ENCODE data around the gene GPSM1. TPM values are rescaled to one million over a fixed set of nuclear protein-coding genes. Genes with fewer than 3 reads are reported as not detected.

The GPSM1 gene
- total RNA-seq, 1 donor from 2014 or later, result 50.3 TPM

DNA sequence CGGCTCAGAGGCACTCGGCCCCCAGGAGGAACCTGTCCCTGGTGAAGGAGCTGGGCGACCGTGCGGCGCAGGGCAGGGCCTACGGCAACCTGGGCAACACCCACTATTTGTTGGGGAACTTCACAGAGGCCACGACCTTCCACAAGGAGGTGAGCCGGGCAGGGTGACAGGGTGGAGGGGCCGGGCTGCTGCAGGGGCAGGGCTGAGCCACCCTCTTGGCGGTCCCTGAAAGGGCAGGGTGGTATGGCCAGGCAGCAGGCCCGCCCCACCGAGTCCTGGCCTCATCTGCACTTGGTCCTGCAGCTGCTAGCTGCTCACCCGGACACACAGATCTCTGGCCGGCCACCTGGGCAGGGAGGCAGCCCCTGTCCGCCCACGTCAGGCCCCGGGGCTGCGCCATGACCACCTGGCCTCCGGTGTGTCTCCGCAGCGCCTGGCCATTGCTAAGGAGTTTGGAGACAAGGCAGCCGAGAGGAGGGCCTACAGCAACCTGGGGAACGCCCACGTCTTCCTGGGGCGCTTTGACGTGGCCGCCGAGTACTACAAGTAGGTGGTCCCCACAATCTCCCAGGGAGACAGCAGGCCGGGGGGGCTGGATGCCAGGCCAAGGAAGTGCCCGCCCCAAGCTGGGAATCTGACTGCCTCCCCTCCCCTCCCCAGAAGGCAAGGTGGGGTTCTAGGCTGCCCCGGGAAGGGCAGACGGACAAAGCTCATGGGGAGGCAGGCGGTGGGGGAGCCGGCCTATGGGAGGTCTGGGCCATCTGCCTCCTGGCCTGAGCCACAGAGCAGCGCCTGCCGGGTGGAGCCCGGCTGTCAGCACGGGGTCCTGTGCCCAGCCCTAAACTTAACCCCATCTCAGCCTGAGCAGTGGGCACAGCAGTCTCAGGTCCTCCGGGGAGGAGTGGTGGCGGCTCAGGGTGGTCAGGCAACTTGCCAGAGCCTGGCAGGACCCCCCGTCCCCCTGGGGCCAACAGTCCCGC is 10.4 kb downstream of the GPSM1 start:
- intact Hi-C loops (cut with DNase I), result no loop called here

DNA sequence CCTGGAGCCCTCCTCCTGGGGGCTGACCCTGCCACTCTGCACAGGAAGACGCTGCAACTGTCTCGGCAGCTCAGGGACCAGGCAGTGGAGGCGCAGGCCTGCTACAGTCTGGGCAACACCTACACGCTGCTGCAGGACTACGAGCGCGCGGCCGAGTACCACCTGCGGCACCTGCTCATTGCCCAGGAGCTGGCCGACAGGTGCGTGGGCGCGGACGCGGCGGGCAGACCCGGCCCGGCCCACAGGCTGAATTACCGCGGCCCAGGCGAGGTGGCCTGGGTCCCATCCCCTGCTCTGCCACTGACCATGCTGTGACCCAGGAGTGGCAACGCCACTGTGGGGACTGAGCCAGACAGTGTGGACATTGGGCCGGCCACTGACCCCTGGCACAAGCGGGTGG is 11.2 kb downstream of the GPSM1 start:
- DNase-seq (no peak), ATAC-seq (ENCODE audit: poor library complexity) (no peak)
- intact Hi-C loops (cut with DNase I), result no loop called here

More for the DNA sequence above, 10.4 kb downstream of the GPSM1 start:
- ATAC-seq (ENCODE audit: poor library complexity) (no peak), DNase-seq (no peak)

GRCh38 chr9:136339173-136339957 is 12.0 kb downstream of the GPSM1 start:
- intact Hi-C loops (cut with DNase I), result no loop called here

DNA sequence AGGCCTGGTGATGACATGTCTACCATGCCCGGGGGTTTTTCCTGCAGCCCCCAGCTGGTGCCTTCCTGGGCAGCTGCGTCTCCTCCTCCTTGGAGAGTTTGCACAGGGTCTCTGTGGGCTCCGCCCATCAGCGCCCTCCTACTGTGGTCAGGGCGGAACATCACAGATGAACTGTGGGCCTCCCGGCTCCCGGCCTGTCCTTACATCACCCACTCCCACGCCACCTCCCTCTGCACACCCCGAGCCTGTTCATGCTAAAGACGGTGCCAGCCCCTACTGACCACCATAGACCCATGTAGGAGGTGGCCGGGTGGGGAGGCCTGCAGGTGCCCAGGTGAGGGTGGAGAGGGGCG is 12.6 kb downstream of the GPSM1 start:
- DNase-seq (no peak), ATAC-seq (ENCODE audit: poor library complexity) (no peak)
- intact Hi-C loops (cut with DNase I), result no loop called here

More at GRCh38 chr9:136339173-136339957, 12.0 kb downstream of the GPSM1 start:
- DNase-seq (peak; percentile 87), ATAC-seq (ENCODE audit: poor library complexity) (peak; percentile 24)

DNA sequence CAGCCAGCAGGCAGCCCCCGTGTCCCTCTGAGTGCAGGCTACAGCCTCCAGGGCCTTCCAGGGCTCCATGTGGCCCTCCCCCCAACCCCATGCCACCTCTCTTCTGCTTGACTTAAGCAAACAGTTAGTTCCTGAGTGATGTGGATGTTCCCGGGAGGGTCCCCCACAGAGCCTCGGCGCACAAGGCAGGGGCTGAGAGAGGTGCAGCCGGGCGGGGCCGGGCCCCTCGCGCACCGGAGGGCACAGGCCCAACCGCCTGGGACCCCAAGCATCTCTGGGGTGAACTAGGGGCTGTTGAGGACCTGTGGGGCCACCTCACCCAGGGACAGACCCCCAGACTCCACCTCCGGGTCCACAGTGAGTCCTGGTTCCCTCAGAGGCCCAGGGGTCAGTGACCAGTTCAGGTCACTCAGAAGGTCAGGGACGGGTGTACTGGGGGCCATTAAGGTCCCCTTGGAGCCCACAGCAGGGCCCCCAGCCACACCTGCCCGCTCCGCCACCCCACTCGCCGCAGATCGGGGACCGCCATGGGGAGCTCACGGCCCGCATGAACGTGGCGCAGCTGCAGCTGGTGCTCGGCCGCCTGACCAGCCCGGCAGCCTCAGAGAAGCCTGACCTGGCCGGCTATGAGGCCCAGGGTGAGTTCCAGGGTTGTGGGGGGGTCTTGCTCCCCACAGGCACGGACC is 13.2 kb downstream of the GPSM1 start:
- no peak for ATAC-seq (ENCODE audit: poor library complexity)
- intact Hi-C loops (cut with DNase I), result no loop called here
- DNase-seq, result no peak

GRCh38 chr9:136341042-136341655 is 13.8 kb downstream of the GPSM1 start:
- ATAC-seq (ENCODE audit: poor library complexity) (peak; percentile 31), DNase-seq (peak; percentile 84)
- intact Hi-C loops (cut with DNase I), result no loop called here

DNA sequence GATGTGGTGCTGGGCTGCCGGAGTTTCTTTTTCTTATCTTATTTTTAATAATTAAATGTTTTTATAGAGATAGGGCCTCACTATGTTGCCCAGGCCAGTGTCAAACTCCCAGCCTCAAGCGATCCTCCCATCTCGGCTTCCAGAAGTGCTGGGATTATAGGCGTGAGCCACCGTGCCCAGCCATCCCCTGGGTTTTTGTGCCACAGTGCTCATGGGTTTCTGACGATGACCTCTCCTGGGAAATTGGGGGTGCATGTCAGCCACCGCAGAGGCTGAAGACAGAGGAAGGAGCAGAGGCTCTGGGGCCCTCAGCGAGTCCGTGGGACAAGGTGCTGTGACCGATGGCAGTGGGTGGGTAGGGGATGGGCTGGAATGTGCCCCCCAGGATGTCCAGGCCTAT is 14.4 kb downstream of the GPSM1 start:
- DNase-seq (no peak), ATAC-seq (ENCODE audit: poor library complexity) (no peak)
- intact Hi-C loops (cut with DNase I), result no loop called here

- DNase-seq (peak; percentile 94), ATAC-seq (ENCODE audit: poor library complexity) (peak; percentile 71)
- intact Hi-C loops (cut with DNase I), result no loop called here
Measured at GRCh38 chr9:136342181-136343120, 15.1 kb downstream of the GPSM1 start.

GRCh38 chr9:136343121-136343883 is 16.0 kb downstream of the GPSM1 start:
- DNase-seq, result peak; percentile 82

GRCh38 chr9:136343884-136344269 is 16.5 kb downstream of the GPSM1 start:
- DNase-seq (no peak), ATAC-seq (ENCODE audit: poor library complexity) (no peak)
- intact Hi-C loops (cut with DNase I), result no loop called here

More at GRCh38 chr9:136343121-136343883, 16.0 kb downstream of the GPSM1 start:
- peak; percentile 59 for ATAC-seq (ENCODE audit: poor library complexity)
- intact Hi-C loops (cut with DNase I), result no loop called here

DNA sequence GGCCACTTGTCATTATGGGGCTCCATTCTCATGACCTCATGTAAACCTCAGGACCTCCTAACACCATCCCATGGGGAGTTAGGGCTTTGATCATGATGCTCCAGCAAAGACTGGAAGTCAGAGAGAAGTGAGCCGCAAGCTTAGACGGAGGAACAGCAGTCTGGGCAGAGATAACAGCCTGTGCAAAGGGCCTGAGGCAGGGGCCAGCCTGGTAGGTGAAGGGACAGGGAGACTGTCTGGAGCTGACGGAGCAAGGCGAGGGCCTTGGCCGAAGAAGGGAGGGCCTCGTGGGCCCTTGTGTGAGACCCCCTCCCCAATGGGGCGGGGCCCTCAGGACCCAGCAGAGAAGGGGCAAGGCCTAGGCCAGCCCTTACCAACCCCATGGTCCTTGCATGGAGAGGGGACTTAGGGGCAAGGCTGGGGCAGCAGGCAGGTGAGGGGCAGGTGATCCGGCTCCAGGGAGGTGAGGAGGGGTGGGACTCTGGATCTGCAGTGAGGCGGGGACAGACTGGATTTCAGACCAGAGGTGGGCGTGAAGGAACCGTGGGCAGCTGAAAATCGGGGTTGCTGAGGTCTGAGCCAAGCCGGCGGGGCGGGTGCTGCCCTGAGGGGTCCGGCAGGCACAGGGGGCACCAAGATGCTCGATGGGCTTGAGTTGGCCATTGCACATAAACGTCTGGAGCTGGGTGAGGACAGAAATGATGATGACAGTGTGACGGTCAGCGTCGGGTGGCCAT is 17.4 kb downstream of the GPSM1 start:
- DNase-seq (no peak), ATAC-seq (ENCODE audit: poor library complexity) (no peak)
- intact Hi-C loops (cut with DNase I), result no loop called here

DNA sequence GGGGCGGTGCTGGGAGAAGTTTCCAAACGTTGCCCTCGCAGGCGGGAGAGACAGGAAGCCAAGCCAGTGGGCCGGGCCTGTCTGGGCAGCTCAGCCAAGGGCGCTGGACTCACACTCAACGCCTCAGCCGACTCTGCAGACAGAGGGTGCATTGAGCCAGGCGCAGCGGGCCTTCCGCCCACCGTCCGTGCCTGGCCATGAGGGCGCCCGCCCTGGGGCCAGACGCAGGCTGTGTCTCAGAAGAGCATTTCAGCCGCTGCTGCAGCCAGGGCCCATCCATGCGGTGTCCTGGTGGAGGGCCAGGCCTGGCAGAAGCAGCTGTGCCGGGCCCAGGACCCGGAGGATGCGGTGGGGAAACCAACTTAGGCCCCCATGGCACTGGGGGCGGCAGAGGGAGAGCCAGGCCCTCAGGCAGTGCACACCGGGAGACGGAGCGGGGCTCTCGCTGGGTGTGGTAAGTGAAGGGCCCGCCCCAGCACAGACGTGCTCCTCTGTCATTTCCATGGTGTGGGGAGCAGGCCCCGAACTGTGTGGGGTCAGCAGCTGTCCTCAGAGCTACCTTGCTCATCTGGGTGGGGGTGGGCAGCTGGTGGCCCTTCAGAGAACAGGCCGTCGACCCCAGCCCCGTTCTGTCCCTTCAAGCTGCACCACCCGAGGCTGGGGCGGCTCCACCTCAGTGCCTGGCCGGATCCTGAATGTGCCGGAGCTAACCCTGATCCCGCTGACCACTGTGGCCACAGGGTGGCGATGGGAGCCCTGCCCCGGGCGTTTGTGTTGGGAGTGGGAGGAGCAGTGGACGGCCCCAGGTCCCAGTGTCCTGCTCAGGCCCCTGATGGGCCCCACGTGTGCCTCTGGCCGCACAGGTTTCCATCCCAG is 18.2 kb downstream of the GPSM1 start:
- intact Hi-C loops (cut with DNase I), result no loop called here
- ATAC-seq (ENCODE audit: poor library complexity) (peak; percentile 51), DNase-seq (peak; percentile 87)

DNA sequence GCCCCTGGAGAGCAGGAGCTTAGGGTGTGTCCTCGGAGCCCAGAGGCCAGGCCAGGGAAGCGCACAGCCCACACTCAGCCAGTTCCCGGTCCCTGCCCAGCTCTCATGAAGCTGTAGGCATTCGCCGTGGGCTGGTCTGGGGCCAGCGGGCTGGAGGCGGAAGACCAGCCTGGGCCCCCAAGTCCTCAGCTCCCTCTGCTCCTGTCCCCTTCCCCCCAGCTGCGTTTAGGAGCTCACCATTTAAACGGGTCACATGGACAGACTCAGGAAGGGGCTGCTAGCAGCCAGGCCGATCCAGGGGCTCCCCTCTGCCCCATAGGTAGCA is 18.8 kb downstream of the GPSM1 start:
- no peak for DNase-seq
- no peak for ATAC-seq (ENCODE audit: poor library complexity)
- intact Hi-C loops (cut with DNase I), result no loop called here

DNA sequence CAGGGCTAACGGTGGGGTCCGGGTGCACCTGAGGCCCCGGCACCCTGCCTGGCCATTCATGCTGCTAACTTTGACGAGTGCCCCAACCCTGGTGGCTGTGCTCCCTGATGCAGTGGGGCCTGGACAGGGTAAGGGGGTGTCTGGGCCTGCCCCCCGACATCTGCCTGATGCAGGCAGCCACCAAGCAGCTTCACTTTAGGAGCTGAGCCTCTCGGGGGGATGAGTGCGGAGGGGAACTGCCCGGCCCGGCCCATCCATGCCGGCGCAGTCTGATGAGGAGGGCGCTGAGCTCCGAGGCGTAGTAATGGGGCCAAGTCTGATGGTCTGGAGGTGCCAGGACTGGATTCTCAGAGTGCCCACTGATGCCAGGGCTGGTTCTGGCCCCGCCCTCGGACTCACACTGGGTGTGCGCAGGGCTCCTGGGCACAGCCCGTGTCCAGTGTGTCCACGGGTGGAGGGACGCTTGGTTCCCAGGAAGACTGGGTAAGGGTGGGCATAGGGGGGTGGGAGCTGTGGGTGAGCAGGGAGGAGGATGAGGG is 19.7 kb downstream of the GPSM1 start:
- intact Hi-C loops (cut with DNase I), result no loop called here
- no peak for ATAC-seq (ENCODE audit: poor library complexity)

GRCh38 chr9:136347472-136348256 is 20.3 kb downstream of the GPSM1 start:
- intact Hi-C loops (cut with DNase I), result no loop called here
- DNase-seq (no peak), ATAC-seq (ENCODE audit: poor library complexity) (no peak)

More for the DNA sequence above, 19.7 kb downstream of the GPSM1 start:
- no peak for DNase-seq

Data from Right ventricle myocardium superior (tissue), 1 donor.